ENCODE results near the gene FBN1. TPM values are rescaled to one million over a fixed set of nuclear protein-coding genes. Genes with fewer than 3 reads are reported as not detected.

The FBN1 gene
- total and polyA plus RNA-seq, 10 of the 15 experiments (the other 5 are each of a cell fraction or from before 2014, with no cell fraction given) = 2.2 to 15.3 (median 7.0) TPM

GRCh38 chr15:48625126-48625525, 20.4 kb downstream of the FBN1 start:
- TF ChIP-seq NFYB (IDR thresholded peaks at IDR 0.05; ENCODE audit: insufficient read depth, low read depth, low read length) (no peak), NBN (IDR thresholded peaks at IDR 0.05) (no peak), SPI1 (IDR thresholded peaks at IDR 0.05; ENCODE audit: borderline replicate concordance, insufficient read depth, low read depth, low read length) (no peak), TBL1XR1 (IDR thresholded peaks at IDR 0.05; ENCODE audit: low read depth, low read length) (no peak), FOXM1 (IDR thresholded peaks at IDR 0.05; ENCODE audit: low read depth, low read length) (no peak), PRDM15 (CRISPR knock-in tag; IDR thresholded peaks at IDR 0.05) (no peak), ZNF384 (IDR thresholded peaks at IDR 0.05; ENCODE audit: borderline replicate concordance, low read depth, low read length) (no peak), CBX5 (IDR thresholded peaks at IDR 0.05; ENCODE audit: low read depth) (no peak), ZBTB4 (CRISPR knock-in tag; IDR thresholded peaks at IDR 0.05) (no peak), MAX (IDR thresholded peaks at IDR 0.05; ENCODE audit: low read depth, low read length) (no peak)
- Histone ChIP-seq H4K20me1 (ENCODE audit: control insufficient read depth, insufficient read depth) (no peaks in the 10 kb centered on the region), H3K4me1 (ENCODE audit: control insufficient read depth, insufficient read depth, low read length) (no peaks in the 10 kb centered on the region), H3K9ac (ENCODE audit: control insufficient read depth, insufficient read depth, low read length) (no peak overlapping the region), H3K4me3 (no peak overlapping the region), H3K36me3 (ENCODE audit: control insufficient read depth in 2 of 2, insufficient read depth in 2 of 2, low read length in 1 of 2) (no peaks in the 10 kb centered on the region), H3K27ac (ENCODE audit: control insufficient read depth, insufficient read depth) (no peak overlapping the region), H3K9me3 (replicated peaks; ENCODE audit: control insufficient read depth, insufficient read depth, low read length) (no peaks in the 10 kb centered on the region), H3K79me2 (ENCODE audit: control insufficient read depth, insufficient read depth, low read length) (no peaks in the 10 kb centered on the region), H3K4me2 (ENCODE audit: control insufficient read depth, insufficient read depth) (no peak overlapping the region), H2AFZ (ENCODE audit: control insufficient read depth, low read depth, low read length) (no peak overlapping the region), H3K27me3 (replicated peaks in 1 of 2; ENCODE audit: control insufficient read depth in 2 of 2, insufficient read depth in 2 of 2, low read length in 1 of 2) (no peaks in the 10 kb centered on the region)
- in situ Hi-C loops (cut with MboI) = no loop called here
- DNase-seq (ENCODE audit: low read depth, low spot score) = no peak
- no peak for FAIRE-seq
- ChIA-PET RAD21 (ENCODE audit: unreplicated experiment) (no interaction called here), CTCF (interaction anchor here (0.9 to 1.7 kb wide), 4 partner anchors 15 to 267 kb away, joined by 3 to 6 read pairs (median 3); no protein-coding TSS in a partner anchor), POLR2A (interaction anchor here (0.6 to 1.1 kb wide), 3 partner anchors 19 to 38 kb away, joined by 3 to 4 read pairs (median 3); no protein-coding TSS in a partner anchor), SMC1A (ENCODE audit: uncharacterized antibody, unreplicated experiment) (interaction anchor here (1.0 to 1.4 kb wide), 5 partner anchors 10 to 263 kb away, joined by 3 to 5 read pairs (median 4); no protein-coding TSS in a partner anchor)
- BruUV-seq (replicated peaks) = no TSS peak
- intact Hi-C loops (cut with micrococcal nuclease; ENCODE audit: unreplicated experiment) = no loop called here
- 100% methylated on average over 2 of the region's 2 CpGs for WGBS (ENCODE audit: insufficient coverage, insufficient replicate concordance, low lambda C conversion rate, missing lambda C conversion rate)
- ATAC-seq = no peak
